Trophoblast cell (in vitro differentiated cells and primary cell): ENCODE measurements around the gene ULK4.
"Not testable (repeated sequence)": the region's sequence is repeated elsewhere in the genome, so short reads cannot be mapped to it uniquely, and the experiment has no call there.

Source experiments
- DNase-seq, 2 donors: peaks; one replicate each; pipeline ENCODE4 v3.0.0-alpha.2; 2016
- H2AFZ ChIP-seq: 2 replicates; pipeline ENCODE4 v1.6.1; 2013; ENCODE audit warnings: low read length, moderate library complexity, mild to moderate bottlenecking; ENCODE audit not compliant: insufficient read depth, poor library complexity
- H2AK5ac ChIP-seq: 2 replicates; pipeline ENCODE4 v1.6.1; 2013; ENCODE audit warnings: mild to moderate bottlenecking, low read length
- H2BK120ac ChIP-seq: 2 replicates; pipeline ENCODE4 v1.6.1; 2013; ENCODE audit warnings: low read length, mild to moderate bottlenecking, moderate library complexity; ENCODE audit not compliant: insufficient read depth, poor library complexity
- H2BK12ac ChIP-seq: 2 replicates; pipeline ENCODE4 v1.6.1; 2013; ENCODE audit warnings: mild to moderate bottlenecking, low read length, moderate library complexity
- H2BK5ac ChIP-seq: 2 replicates; pipeline ENCODE4 v1.6.1; 2013; ENCODE audit warnings: low read length, low read depth, moderate library complexity, mild to moderate bottlenecking; ENCODE audit not compliant: poor library complexity
- H3K14ac ChIP-seq: 2 replicates; pipeline ENCODE4 v1.6.1; 2013; ENCODE audit warnings: mild to moderate bottlenecking, low read length
- H3K18ac ChIP-seq: 2 replicates; pipeline ENCODE4 v1.6.1; 2013; ENCODE audit warnings: mild to moderate bottlenecking, low read length
- H3K23ac ChIP-seq: 2 replicates; pipeline ENCODE4 v1.6.1; 2013; ENCODE audit warnings: low read length
- H3K27ac ChIP-seq: 2 replicates; pipeline ENCODE4 v1.5.1; 2013; ENCODE audit warnings: low read depth, mild to moderate bottlenecking, inconsistent platforms, low read length, moderate library complexity
- H3K27me3 ChIP-seq: 2 replicates; pipeline ENCODE4 v1.6.1; 2013; ENCODE audit warnings: inconsistent platforms, mild to moderate bottlenecking, low read length, moderate library complexity; ENCODE audit not compliant: insufficient read depth
- H3K36me3 ChIP-seq, 2 experiments: 1 replicate in 1 of 2; 2 replicates in 1 of 2; pipeline ENCODE4 v1.6.1; 2013; ENCODE audit warnings: low read length in 2 of 2, mild to moderate bottlenecking in 2 of 2, moderate library complexity in 1 of 2; ENCODE audit not compliant: insufficient read depth in 2 of 2, control insufficient read depth in 1 of 2
- H3K4ac ChIP-seq: 2 replicates; pipeline ENCODE4 v1.6.1; 2013; ENCODE audit warnings: low read depth, mild to moderate bottlenecking, low read length, moderate library complexity
- H3K4me1 ChIP-seq, 2 experiments: 1 replicate in 1 of 2; 2 replicates in 1 of 2; pipeline ENCODE4 v1.6.1; 2013; ENCODE audit warnings: low read length in 2 of 2, mild to moderate bottlenecking in 2 of 2, moderate library complexity in 1 of 2; ENCODE audit not compliant: insufficient read depth in 2 of 2, control insufficient read depth in 1 of 2
- H3K4me2 ChIP-seq: 2 replicates; pipeline ENCODE4 v1.6.1; 2013; ENCODE audit warnings: inconsistent platforms, mild to moderate bottlenecking, low read length, moderate library complexity
- H3K4me3 ChIP-seq: 2 replicates; pipeline ENCODE4 v1.5.1; 2013; ENCODE audit warnings: mild to moderate bottlenecking, low read depth, low read length, inconsistent platforms
- H3K79me1 ChIP-seq: one replicate; pipeline ENCODE4 v1.6.1; 2013; ENCODE audit warnings: low read length
- H3K79me2 ChIP-seq: 2 replicates; pipeline ENCODE4 v1.6.1; 2013; ENCODE audit warnings: low read length, mild to moderate bottlenecking; ENCODE audit not compliant: control insufficient read depth, insufficient read depth, poor library complexity
- H3K9ac ChIP-seq: 2 replicates; pipeline ENCODE4 v1.6.1; 2013; ENCODE audit warnings: mild to moderate bottlenecking, low read length
- H3K9me3 ChIP-seq: 2 replicates; pipeline ENCODE4 v1.6.1; 2013; ENCODE audit warnings: low read depth, mild to moderate bottlenecking, control low read depth, inconsistent platforms, low read length; ENCODE audit not compliant: insufficient read depth
- H4K12ac ChIP-seq: 2 replicates; pipeline ENCODE4 v1.6.1; 2013; ENCODE audit warnings: low read depth, mild to moderate bottlenecking, low read length, moderate library complexity
- H4K8ac ChIP-seq: 2 replicates; pipeline ENCODE4 v1.6.1; 2013; ENCODE audit warnings: low read depth, mild to moderate bottlenecking, low read length, moderate library complexity
- H4K91ac ChIP-seq: one replicate; pipeline ENCODE4 v1.6.1; 2013; ENCODE audit warnings: low read depth, mild to moderate bottlenecking, low read length, moderate library complexity
- whole genome bisulfite sequencing: extraction: QIAGEN DNeasy Blood & Tissue Kit; methylation state at CpG from one replicate; pipeline ENCODE4 v1.1.7; 2013; ENCODE audit warnings: missing lambda C conversion rate; ENCODE audit not compliant: insufficient read length, insufficient coverage; ENCODE audit errors: extremely low coverage; 5-methylcytosine and 5-hydroxymethylcytosine counted together

Gene ULK4

DNA sequence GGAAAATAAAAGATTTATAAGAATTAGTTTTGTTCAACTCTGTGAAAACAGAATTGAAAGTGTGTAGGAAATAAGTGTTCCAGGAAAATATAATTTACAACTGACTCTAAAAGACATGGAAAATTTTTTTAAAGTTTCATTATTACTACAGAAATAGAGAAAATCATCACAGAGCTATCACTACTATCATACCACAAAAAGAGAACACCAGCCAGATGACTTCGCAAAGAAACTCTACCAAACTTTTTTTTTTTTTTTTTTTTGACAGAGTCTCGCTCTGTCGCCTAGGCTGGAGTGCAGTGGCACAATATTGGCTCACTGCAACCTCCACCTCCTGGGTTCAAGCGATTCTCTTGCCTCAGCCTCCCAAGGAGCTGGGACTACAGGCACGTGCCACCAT lies 405.7 kb downstream of the ULK4 start:
- not testable (repeated sequence) for H2BK5ac ChIP-seq, H4K12ac ChIP-seq, H3K4me2 ChIP-seq, H3K36me3 ChIP-seq, H2BK12ac ChIP-seq, H3K23ac ChIP-seq, H3K9me3 ChIP-seq, H3K79me1 ChIP-seq, H3K14ac ChIP-seq, H3K4ac ChIP-seq, H3K18ac ChIP-seq, H3K4me3 ChIP-seq, H4K91ac ChIP-seq, H3K79me2 ChIP-seq, H2BK120ac ChIP-seq, H3K27me3 ChIP-seq, H3K9ac ChIP-seq, H2AFZ ChIP-seq, DNase-seq, H4K8ac ChIP-seq, H3K27ac ChIP-seq, H2AK5ac ChIP-seq, H3K4me1 ChIP-seq
- no CpG with 5 or more reads among the region's 5 CpGs for WGBS

GRCh38 chr3:41532976-41533375 lies 428.9 kb downstream of the ULK4 start:
- H3K4me3 ChIP-seq = no peak overlapping the region
- H3K4ac ChIP-seq = no peak overlapping the region
- no peak overlapping the region for H2AK5ac ChIP-seq
- no peak overlapping the region for H4K8ac ChIP-seq
- H2BK12ac ChIP-seq = no peak overlapping the region
- no peak overlapping the region for H4K91ac ChIP-seq
- no peak overlapping the region for H4K12ac ChIP-seq
- no peaks in the 10 kb centered on the region for H3K4me1 ChIP-seq
- WGBS = no CpG with 5 or more reads among the region's 3 CpGs
- H3K79me2 ChIP-seq = no peaks in the 10 kb centered on the region
- no peak overlapping the region for H3K14ac ChIP-seq
- H3K27me3 ChIP-seq = no peaks in the 10 kb centered on the region
- DNase-seq = no peak
- H3K9ac ChIP-seq = no peak overlapping the region
- no peak overlapping the region for H2BK5ac ChIP-seq
- no peak overlapping the region for H3K4me2 ChIP-seq
- no peak overlapping the region for H2AFZ ChIP-seq
- no peaks in the 10 kb centered on the region for H3K36me3 ChIP-seq
- H2BK120ac ChIP-seq = no peak overlapping the region
- no peak overlapping the region for H3K27ac ChIP-seq
- no peak overlapping the region for H3K18ac ChIP-seq
- H3K9me3 ChIP-seq = no peaks in the 10 kb centered on the region
- H3K23ac ChIP-seq = no peak overlapping the region
- no peaks in the 10 kb centered on the region for H3K79me1 ChIP-seq

- no peak overlapping the region for H3K4me2 ChIP-seq
- H3K4ac ChIP-seq = no peak overlapping the region
- no peak overlapping the region for H2BK5ac ChIP-seq
- H3K4me3 ChIP-seq = no peak overlapping the region
- H4K91ac ChIP-seq = no peak overlapping the region
- H3K18ac ChIP-seq = no peak overlapping the region
- peak in 1 of 2 donors; percentile 37 for DNase-seq
- H2AK5ac ChIP-seq = no peak overlapping the region
- H4K8ac ChIP-seq = no peak overlapping the region
- no peak overlapping the region for H2BK120ac ChIP-seq
- no peak overlapping the region for H2AFZ ChIP-seq
- no peak overlapping the region for H4K12ac ChIP-seq
- no CpG with 5 or more reads among the region's 5 CpGs for WGBS
- H3K27ac ChIP-seq = no peak overlapping the region
- peaks cover 0 to 2% of the 10 kb centered on the region in 2 experiments for H3K4me1 ChIP-seq
- H3K23ac ChIP-seq = no peak overlapping the region
- no peak overlapping the region for H3K14ac ChIP-seq
- no peak overlapping the region for H3K9ac ChIP-seq
- no peaks in the 10 kb centered on the region for H3K9me3 ChIP-seq
- H3K79me2 ChIP-seq = no peaks in the 10 kb centered on the region
- no peaks in the 10 kb centered on the region for H3K79me1 ChIP-seq
- no peak overlapping the region for H2BK12ac ChIP-seq
- H3K27me3 ChIP-seq = no peaks in the 10 kb centered on the region
- no peaks in the 10 kb centered on the region for H3K36me3 ChIP-seq
Observed at GRCh38 chr3:41526995-41527573, 434.8 kb downstream of the ULK4 start.

GRCh38 chr3:41525303-41526064 lies 436.4 kb downstream of the ULK4 start:
- H2AFZ ChIP-seq = no peak overlapping the region
- no peak overlapping the region for H2BK12ac ChIP-seq
- no peak overlapping the region for H4K12ac ChIP-seq
- no peak overlapping the region for H2AK5ac ChIP-seq
- DNase-seq = no peak
- no peak overlapping the region for H3K18ac ChIP-seq
- H3K4me1 ChIP-seq = peaks cover 0 to 2% of the 10 kb centered on the region in 2 experiments
- H3K23ac ChIP-seq = no peak overlapping the region
- no peak overlapping the region for H2BK120ac ChIP-seq
- no peaks in the 10 kb centered on the region for H3K9me3 ChIP-seq
- H3K36me3 ChIP-seq = no peaks in the 10 kb centered on the region
- no peak overlapping the region for H4K8ac ChIP-seq
- H3K4ac ChIP-seq = no peak overlapping the region
- H3K27me3 ChIP-seq = no peaks in the 10 kb centered on the region
- no peak overlapping the region for H4K91ac ChIP-seq
- no peak overlapping the region for H3K27ac ChIP-seq
- no peaks in the 10 kb centered on the region for H3K79me1 ChIP-seq
- no peaks in the 10 kb centered on the region for H3K79me2 ChIP-seq
- no peak overlapping the region for H2BK5ac ChIP-seq
- H3K9ac ChIP-seq = no peak overlapping the region
- no peak overlapping the region for H3K4me2 ChIP-seq
- WGBS = no CpG with 5 or more reads among the region's 6 CpGs
- no peak overlapping the region for H3K4me3 ChIP-seq
- no peak overlapping the region for H3K14ac ChIP-seq
